ENCODE measurements around the gene SPATC1L.

SPATC1L gene

DNA sequence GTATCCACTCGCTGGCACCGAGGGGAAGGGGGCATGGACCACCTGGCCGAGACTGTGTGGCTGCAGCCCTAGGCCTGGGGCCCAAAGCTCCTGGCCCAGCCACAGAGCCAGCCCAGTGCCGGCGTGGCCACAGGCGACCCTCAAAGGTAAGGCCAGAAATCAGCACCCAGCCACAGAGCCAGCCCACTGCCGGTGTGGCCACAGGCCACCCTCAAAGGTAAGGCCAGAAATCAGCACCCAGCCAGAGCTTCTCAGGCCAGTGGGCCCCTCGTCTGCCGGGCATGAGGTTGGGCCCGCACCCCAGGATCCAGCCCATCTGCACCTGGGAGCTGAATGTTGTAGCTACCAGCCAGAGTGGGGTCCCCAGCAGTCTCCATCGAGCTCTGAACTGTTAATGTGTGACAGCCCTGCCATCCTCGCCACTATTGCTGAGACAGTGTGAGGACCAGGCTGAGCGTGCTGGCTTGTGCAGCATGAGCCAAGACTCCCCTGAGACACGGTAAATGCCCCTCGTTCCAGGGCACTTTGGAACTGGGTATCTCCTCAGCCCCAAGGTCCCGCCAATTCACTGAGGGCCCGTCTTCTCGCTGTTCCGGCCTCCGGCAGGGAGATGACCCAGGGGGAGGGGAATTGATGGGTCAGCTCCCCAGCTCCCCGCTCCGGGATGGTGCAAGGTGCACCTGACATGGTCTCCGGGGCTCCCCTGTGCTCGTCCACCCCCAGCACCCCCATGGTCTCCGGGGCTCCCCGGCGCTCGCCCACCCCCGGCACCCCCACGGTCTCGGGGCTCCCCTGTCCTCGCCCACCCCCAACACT lies 24.2 kb downstream of the SPATC1L start:
- peak in 1 of 2 donors; percentile 15 for DNase-seq

DNA sequence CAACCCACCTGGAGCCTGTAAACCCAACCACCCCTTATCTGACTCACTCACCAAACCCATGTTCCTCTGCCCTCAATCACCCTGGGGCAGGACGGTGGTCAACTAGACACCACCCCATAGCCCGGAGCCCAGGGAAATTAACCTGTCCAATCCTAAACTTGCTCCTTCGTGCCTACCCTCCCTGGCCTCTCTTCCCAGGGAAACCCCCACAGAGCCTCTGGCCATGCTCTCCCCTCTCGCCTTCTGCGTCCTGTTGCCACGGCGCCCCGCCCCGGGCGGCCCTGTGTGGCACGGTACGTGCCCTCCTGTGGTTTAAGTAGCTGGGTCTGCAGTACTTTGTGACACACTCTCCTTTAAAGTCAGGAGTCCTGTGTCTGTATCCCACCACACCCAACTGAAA lies 24.9 kb downstream of the SPATC1L start:
- peak in 1 of 2 donors; percentile 16 for DNase-seq

DNA sequence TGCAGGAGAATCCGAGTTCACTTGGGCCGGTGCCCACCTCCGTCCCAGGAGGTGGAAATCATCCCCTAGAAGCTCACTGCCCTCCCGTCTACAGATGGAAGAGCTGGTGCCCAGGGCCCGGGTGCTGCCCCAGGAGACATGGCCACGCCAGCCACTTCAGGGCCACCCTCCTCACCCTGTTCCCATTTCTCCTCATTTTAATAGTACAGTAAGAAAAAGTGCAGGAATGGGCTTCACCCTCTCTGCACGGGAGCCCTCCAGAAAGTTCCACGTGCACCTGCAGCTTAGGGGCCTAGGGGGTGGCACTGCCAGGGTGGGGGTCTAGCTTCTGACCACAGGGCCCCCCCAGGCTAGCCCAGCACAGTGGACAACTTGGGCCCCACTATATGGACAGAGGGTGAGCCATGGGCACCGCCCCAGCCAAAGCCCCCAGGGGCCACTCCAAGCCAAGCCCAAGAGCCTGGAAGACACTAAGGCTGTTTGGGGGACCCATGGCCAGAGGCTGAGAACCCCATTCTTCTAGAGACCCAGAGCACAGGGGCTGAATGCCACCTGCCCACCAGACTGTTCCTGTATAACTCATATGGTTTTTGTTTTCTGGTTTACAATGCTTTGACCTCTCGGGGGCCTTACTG lies 25.5 kb downstream of the SPATC1L start:
- peak in 1 of 2 donors; percentile 15 for DNase-seq

DNA sequence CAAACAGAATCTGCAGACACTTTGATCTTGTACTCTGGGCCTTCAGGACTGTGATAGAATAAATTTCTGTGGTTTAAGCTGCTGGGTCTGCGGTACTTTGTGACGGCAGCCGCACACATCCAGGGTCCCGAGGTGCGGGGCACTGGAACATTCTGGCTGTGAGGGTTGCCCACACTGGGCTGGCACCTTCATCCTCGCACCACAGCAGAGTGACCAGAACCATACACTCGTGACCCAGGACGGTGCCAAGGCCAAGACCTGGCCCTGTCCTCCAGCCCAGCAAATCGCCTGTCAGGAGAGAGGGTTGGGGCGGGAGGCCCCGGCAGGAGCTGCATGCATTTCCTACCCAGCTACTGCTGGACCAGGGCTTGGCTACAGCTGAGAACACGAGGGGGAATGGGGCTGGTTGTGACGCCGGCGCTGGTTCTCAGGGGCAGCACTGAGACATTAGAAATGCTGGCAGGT lies 26.2 kb downstream of the SPATC1L start:
- DNase-seq = peak in 1 of 2 donors; percentile 9

DNA sequence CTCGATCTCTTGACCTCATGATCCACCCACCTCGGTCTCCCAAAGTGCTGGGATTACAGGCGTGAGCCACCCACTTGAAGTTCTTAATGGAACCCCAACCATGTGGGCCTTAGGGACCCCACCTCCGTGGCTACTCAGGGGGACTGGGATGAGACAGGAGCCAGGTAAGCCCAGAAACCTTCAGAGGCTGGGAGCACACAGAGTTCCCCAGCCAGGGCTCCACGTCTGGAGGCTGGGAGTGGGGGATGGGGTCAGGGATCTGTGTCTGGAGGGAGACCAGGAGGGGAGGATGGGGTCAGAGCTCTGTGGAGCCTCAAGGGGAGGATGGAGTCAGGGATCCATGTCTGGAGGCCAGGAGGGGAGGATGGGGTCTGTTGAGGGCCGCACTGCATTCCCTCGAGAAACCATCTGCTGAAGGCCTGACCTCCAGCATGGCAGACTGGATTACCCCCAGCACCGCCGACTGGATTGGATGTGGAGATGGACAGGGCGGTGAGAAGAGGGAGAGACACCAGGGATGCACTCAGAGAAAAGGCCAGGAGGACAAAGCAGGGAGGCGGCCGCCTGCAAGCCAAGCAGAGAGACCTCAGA lies 26.8 kb downstream of the SPATC1L start:
- no peak for DNase-seq

- DNase-seq = no peak
Observed at GRCh38 chr21:46156678-46157077, 27.6 kb downstream of the SPATC1L start.

- no peak for DNase-seq
Observed at GRCh38 chr21:46156378-46156645, 27.9 kb downstream of the SPATC1L start.

DNA sequence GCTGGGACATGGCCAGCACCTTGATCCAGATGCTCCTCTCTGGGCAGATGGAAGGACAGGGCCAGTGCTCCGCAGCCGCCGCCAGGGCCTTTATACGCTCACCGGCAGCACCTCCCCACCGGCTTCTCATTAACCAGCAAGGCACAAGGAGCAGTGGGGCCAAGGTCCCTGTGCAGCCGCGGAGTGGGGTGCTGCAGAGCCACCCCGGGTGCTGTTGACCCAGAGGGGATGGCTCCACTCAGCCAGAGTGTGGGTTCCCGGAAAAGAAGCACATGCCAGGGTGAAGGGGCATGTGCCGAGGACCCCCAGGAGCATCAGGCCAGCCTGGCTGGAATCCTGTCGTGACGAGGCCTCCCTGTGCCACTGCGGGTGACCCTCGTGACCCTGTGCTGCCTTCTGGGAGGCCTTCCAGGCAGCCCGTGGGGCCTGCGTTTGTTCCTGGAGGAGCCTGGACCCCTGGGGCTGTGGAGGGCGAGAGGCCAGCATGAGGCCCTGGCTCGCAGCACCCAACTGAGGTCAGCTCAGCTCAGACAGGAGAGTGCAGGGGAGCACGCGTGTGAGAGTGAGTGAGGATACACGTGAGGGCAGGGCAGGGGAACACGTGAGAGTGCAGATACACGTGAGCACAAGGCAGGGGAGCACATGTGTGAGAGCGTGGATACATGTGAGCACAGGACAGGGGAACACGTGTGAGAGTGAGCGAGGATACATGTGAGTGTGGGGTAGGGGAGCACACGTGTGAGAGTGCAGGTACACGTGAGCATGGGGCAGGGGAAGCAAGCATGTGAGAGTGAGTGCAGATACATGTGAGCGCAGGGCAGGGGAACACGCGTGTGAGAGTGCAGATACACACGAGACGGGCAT lies 28.5 kb downstream of the SPATC1L start, which contains the start of gene FTCD:
FTCD (minus strand) TSS at position 66 of the 864 bp plus-strand sequence; CDS start at position 10, 56 bp downstream.
- DNase-seq = no peak

DNA sequence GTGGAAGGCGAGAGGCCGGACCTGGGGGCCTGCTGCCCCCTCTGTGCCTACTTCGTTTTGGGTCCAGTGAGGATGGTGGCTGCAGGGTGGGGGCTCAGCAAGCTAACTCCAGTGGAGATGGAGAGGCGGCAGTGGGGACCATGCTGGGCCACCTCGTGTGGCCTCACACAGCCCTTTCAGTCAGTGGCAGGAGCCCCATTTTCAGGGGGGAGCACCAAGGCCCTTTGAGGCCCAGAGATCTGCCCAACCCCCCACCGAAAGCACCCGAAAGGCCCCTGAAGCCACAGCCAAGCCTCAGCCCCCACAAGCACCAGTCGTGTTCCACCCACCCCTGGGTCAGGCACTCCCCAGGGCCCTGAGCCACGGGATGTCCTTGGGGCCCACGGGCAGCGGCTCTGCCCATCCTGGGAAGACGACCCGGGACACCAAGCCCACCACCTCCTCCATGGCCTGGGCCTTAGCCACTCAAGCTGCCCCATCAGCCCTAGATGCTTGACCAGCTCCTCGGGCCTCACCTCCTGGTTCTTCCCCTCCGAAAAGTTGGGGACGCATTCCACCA lies 29.2 kb downstream of the SPATC1L start:
- no peak for DNase-seq

DNA sequence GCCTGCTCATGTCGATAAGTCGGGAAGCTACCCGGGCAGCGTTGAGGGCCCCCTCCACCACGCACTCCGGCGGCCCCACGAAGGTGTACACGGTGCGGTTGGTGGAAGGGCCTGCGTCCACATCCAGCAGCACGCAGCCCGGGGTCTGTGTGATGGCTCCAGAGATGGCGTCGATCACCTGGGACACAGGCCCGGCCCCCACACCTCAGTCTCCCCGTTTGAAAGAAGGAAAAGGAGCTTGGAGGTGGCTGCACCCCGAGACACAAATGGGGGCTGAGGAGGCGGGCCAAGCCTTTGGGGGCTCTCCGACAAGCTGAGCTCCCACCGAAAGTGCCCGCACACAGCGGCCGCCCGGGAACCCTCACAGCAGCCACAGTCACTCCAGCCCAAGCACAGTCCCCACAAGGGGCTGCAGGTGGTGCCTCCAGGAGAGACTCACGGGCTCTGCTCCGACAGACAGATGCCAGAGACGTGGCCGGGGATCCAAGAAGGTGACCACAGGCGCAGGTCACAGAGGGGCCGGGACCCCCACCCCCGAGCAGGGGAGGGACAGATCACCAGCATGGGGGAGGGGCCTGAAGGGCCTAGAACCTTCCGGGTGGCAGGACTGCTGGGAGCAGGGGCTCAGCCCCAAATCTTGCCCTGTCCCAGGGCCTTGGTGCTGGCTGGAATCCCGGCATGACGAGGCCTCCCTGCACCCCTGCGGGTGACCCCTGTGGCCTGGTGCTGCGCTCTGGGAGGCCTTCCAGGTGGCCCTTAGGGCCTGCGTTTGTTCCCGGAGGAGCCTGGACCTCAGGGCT lies 29.9 kb downstream of the SPATC1L start:
- DNase-seq = no peak

- peak; percentile 62 to 67 for DNase-seq
Observed at GRCh38 chr21:46153247-46154154, 30.8 kb downstream of the SPATC1L start.

- no peak for DNase-seq
Observed at GRCh38 chr21:46152927-46153246, 31.4 kb downstream of the SPATC1L start.

- DNase-seq = no peak
Observed at GRCh38 chr21:46151989-46152926, 32.0 kb downstream of the SPATC1L start.

GRCh38 chr21:46151261-46151988 lies 32.8 kb downstream of the SPATC1L start:
- no peak for DNase-seq

DNA sequence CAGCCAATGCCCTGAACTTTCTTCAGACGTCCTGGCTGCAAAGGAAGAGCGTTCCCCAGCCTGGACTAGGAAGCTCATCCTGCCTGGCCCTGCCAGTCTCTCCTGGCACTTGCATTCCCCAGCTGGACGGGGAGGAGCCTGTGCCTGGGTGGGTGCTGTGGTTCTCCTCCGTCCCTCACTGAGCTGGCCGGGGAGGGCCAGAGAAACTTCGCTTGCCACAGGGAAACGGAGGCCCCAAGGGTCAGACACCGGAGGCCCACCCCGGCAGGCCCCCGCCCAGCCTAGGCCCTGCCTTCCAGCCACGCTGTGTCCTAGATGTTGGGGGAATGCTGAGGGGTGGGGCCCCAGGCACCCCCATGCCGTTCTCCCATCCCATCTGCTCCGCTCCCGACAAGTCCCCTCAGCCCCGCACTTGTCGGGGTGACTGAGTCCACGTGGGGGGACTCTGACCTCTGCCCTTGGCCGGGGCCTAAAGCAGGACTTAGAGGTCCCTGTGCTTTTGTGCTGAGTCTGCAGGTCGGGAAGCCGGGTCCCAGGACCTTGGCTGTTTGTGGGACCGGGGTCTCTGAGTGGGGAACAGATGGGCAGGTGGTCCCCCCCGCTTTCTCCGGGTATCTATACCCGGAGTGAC lies 33.7 kb downstream of the SPATC1L start:
- DNase-seq = no peak

DNA sequence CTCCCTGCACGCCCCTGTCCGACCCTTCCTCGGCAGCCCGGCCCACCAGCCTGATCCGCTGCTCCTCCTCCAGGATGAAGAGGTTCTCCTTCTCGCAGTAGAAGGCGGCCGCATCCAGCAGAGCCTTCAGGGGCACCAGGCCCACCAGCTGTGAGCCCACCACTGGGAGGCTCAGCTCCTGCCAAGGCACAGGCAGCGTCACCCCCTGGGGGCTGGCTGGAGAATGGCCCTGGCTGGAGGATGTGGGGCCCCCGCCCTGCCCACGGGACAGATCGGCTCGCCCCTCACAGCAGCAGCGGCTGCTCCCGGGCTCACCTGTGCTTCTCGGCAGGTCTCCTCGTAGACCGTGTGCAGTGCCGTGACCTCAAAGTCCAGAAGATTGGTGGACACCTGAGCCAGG lies 34.2 kb downstream of the SPATC1L start:
- DNase-seq = no peak

DNA sequence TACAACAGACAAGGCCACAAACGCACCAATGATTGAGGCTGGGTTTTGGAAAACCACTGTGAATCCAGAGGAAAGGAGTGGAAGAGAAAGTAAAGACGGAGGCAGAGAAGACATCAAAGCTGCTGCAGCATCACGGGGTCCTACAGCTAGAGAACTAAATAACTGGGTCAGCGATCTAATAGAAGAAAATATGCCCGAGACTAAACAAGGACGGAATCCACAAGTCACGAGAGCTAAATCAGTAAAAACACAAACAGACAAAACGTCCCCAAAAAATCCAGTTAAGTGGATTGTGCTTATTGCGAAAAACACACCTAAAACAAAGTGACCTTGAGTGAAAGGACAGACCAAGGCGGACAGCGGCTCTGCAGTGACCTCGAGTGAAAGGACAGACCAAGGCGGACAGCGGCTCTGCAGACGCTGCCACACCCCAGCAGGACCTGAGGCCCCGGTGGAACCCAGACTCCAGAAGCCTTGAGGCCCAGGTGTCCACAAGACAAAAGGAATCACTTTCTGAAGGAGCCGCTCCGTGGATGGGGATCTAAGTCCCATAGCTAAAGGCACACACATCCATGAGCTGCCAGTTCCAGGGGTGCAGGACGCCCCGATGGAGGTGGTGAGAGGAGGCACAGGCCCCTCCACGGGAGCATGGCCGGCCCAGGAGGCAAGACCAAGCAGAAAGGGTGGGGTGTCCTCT lies 34.9 kb downstream of the SPATC1L start:
- no peak for DNase-seq

GRCh38 chr21:46148106-46148505 lies 36.2 kb downstream of the SPATC1L start:
- DNase-seq = no peak
